Daoy (cell line): ENCODE data around the gene GPR62. TPM values are rescaled to one million over a fixed set of nuclear protein-coding genes. Genes with fewer than 3 reads are reported as not detected.
"Not testable (repeated sequence)": the region's sequence is repeated elsewhere in the genome, so short reads cannot be mapped to it uniquely, and the experiment has no call there.

Source experiments
- DNase-seq: peaks from one replicate; pipeline ENCODE4 v3.0.0-alpha.2; 2015; ENCODE audit warnings: low read depth
- total RNA-seq: library from RNA; depleted of rRNA; stranded (reverse); fragments of >200 nt; shearing (Covaris generic); gene quantifications from 2 replicates; pipeline ENCODE4 v1.2.3, GENCODE V29; 2014; rRNA removed

GPR62 gene
- not detected in 2 replicates for total RNA-seq

- no peak for DNase-seq
Measured at GRCh38 chr3:51955175-51955892, at the start of gene GPR62. Gene GPR62, plus strand, starts transcription at chr3:51955381. Its CDS starts 272 bp downstream, at chr3:51955653.

GRCh38 chr3:51908026-51908425, 47.2 kb upstream of the GPR62 start:
- DNase-seq, result no peak

- DNase-seq, result no peak
Measured at GRCh38 chr3:51916418-51916817, 38.8 kb upstream of the GPR62 start.

- no peak for DNase-seq
Measured at GRCh38 chr3:51921081-51921578, 34.1 kb upstream of the GPR62 start.

- no peak for DNase-seq
Measured at GRCh38 chr3:51927061-51927977, 27.9 kb upstream of the GPR62 start.

GRCh38 chr3:51928438-51928837, 26.7 kb upstream of the GPR62 start:
- DNase-seq, result no peak

GRCh38 chr3:51928981-51929380, 26.2 kb upstream of the GPR62 start:
- DNase-seq, result not testable (repeated sequence)

GRCh38 chr3:51929420-51930003, 25.7 kb upstream of the GPR62 start:
- DNase-seq, result no peak

- no peak for DNase-seq
Measured at GRCh38 chr3:51930439-51930838, 24.7 kb upstream of the GPR62 start.

- no peak for DNase-seq
Measured at GRCh38 chr3:51931756-51932155, 23.4 kb upstream of the GPR62 start.

GRCh38 chr3:51932471-51933370, 22.5 kb upstream of the GPR62 start:
- DNase-seq, result no peak

- no peak for DNase-seq
Measured at GRCh38 chr3:51933471-51934138, 21.6 kb upstream of the GPR62 start.

GRCh38 chr3:51934139-51934850, 20.9 kb upstream of the GPR62 start:
- DNase-seq, result no peak

GRCh38 chr3:51934991-51935885, 19.9 kb upstream of the GPR62 start:
- no peak for DNase-seq

- no peak for DNase-seq
Measured at GRCh38 chr3:51935886-51936755, 19.1 kb upstream of the GPR62 start.

- peak; percentile 52 for DNase-seq
Measured at GRCh38 chr3:51937014-51937413, 18.2 kb upstream of the GPR62 start.

- DNase-seq, result no peak
Measured at GRCh38 chr3:51937611-51938450, 17.4 kb upstream of the GPR62 start.
